Measurements from ENCODE around the gene SCUBE3. TPM values are rescaled to one million over a fixed set of nuclear protein-coding genes. Genes with fewer than 3 reads are reported as not detected.

Gene SCUBE3
- total RNA-seq, 5 donors from 2014 or later (not counting 1 experiment from before 2014, with no cell fraction given) = 0.03 to 0.14 (median 0.08) TPM; not detected in 1

DNA sequence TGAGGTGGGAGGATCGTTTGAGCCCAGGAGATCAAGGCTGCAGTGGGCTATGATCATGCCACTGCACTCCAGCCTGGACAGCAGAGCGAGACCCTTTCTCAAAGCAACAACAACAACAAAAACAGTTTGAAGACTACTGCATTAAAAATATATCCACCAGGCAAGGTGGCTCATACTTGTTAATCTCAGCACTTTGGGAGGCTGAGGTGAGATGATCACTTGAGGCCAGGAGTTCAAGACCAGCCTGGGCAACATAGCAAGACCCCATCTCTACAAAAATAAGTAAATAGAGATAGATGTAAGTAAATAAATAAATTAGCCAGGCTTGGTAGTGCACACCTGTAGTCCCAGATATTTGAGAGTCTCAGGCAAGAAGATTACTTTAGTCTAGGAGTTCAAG lies 58.2 kb downstream of the SCUBE3 start:
- Mint-ChIP-seq H3K4me1 (peaks cover 19 to 25% (median 24%) of the 10 kb centered on the region in 3 donors), H3K36me3 (peaks cover 3% of the 10 kb centered on the region), H3K27ac (no peak overlapping the region), H3K4me3 (no peak overlapping the region), H3K9me3 (no peaks in the 10 kb centered on the region), H3K27me3 (no peaks in the 10 kb centered on the region)
- POLR2A ChIA-PET = no interaction called here
- no peak overlapping the region for H3K27ac ChIP-seq (ENCODE audit: low read length)
- no peaks in the 10 kb centered on the region for H3K9me3 ChIP-seq
- CTCF ChIA-PET = no interaction called here
- no peak for ATAC-seq (replicated peaks in 1 of 4)
- DNase-seq = no peak
- 100% methylated on average over 1 of the region's 2 CpGs for WGBS (ENCODE audit: insufficient coverage)
- H3K36me3 ChIP-seq (ENCODE audit: control insufficient read depth in 2 of 2, extremely low read depth in 1 of 2, insufficient read depth in 1 of 2, low read length in 1 of 2) = no peaks in the 10 kb centered on the region
- no peak overlapping the region for H3K4me3 ChIP-seq (ENCODE audit: control insufficient read depth in 1 of 2, extremely low read depth in 1 of 2, low read length in 1 of 2)
- H3K4me1 ChIP-seq (ENCODE audit: control insufficient read depth in 1 of 2, extremely low read depth in 1 of 2, insufficient read depth in 2 of 2, low read length in 2 of 2) = no peaks in the 10 kb centered on the region
- H3K27me3 ChIP-seq (replicated peaks in 1 of 2; ENCODE audit: control insufficient read depth in 2 of 2, extremely low read depth in 1 of 2, insufficient read depth in 2 of 2, low read length in 1 of 2) = no peaks in the 10 kb centered on the region

DNA sequence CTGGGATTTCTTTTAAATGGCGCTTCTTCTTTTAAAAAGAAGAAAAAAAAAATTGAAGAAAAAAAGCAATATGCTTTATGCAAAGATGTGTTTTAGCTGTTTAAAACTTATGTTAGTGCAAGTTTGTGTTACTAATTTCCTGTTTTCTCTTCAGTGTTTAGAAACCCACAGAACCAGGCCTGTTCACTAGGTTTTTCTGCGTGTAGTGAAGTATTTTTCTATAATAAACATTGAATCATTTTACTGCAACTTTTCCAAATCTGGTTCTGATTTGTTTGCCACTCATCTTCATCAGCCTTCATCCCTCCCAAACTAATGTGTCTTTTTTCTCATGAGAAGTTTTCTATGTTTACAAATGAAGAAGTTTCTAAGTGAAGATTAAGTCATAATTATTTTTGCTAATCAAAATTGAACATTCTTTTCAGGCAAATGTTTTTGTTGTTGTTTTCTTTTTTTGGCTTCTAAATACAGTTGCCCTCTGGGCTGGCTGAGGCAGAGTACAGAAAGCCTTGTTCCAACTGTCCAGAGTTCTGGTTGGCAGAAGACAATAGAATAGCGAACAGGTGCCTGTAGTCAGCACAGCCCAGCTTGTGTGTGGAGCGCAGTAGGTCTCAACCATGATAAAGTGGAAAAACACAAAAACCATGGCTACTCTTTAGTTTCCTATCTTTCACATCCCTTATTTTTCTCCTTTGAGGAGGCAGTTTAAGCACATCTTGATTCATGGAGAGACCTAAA lies 60.2 kb downstream of the SCUBE3 start:
- H3K4me3 Mint-ChIP-seq = no peak overlapping the region
- CTCF ChIA-PET = no interaction called here
- Histone ChIP-seq H3K9me3 (no peaks in the 10 kb centered on the region), H3K27ac (ENCODE audit: low read length) (no peak overlapping the region), H3K27me3 (replicated peaks in 1 of 2; ENCODE audit: control insufficient read depth in 2 of 2, extremely low read depth in 1 of 2, insufficient read depth in 2 of 2, low read length in 1 of 2) (no peaks in the 10 kb centered on the region), H3K4me3 (ENCODE audit: control insufficient read depth in 1 of 2, extremely low read depth in 1 of 2, low read length in 1 of 2) (no peak overlapping the region), H3K4me1 (ENCODE audit: control insufficient read depth in 1 of 2, extremely low read depth in 1 of 2, insufficient read depth in 2 of 2, low read length in 2 of 2) (no peaks in the 10 kb centered on the region), H3K36me3 (ENCODE audit: control insufficient read depth in 2 of 2, extremely low read depth in 1 of 2, insufficient read depth in 1 of 2, low read length in 1 of 2) (no peaks in the 10 kb centered on the region)
- no peaks in the 10 kb centered on the region for H3K27me3 Mint-ChIP-seq
- H3K27ac Mint-ChIP-seq = peak overlapping the region in 1 of 2 donors; percentile 16
- no peaks in the 10 kb centered on the region for H3K36me3 Mint-ChIP-seq
- H3K4me1 Mint-ChIP-seq = peaks cover 6 to 23% (median 16%) of the 10 kb centered on the region in 3 donors
- POLR2A ChIA-PET = no interaction called here
- no peak for DNase-seq
- no peak for ATAC-seq (replicated peaks in 1 of 4)
- no peaks in the 10 kb centered on the region for H3K9me3 Mint-ChIP-seq
- no CpG with 5 or more reads among the region's 4 CpGs for WGBS (ENCODE audit: insufficient coverage)

DNA sequence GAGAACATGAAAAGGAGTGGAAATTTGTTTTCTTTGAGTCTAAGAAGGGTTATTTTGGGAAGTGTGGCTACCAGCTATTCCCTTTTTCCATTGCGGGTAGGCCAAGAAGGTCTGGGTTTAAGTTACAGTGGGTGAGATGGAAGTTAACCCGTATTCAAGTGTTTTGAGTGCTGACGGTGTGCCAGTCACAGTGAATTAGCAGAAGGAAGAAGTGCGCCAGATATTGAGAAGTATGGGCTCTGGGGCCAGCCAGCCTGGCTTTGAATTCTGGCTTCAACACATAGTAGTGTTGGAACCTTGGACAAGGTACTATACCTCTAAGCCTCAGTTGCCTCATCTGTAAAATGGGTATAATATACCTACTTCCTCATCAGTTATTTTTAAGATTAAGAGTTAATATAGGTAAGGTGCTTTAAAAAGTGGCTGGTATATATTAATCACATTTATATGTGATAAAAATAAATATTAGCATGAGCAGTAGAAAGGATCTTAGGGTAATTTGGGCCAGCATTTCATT lies 62.0 kb downstream of the SCUBE3 start:
- Histone ChIP-seq H3K36me3 (ENCODE audit: control insufficient read depth in 2 of 2, extremely low read depth in 1 of 2, insufficient read depth in 1 of 2, low read length in 1 of 2) (no peaks in the 10 kb centered on the region), H3K27me3 (replicated peaks in 1 of 2; ENCODE audit: control insufficient read depth in 2 of 2, extremely low read depth in 1 of 2, insufficient read depth in 2 of 2, low read length in 1 of 2) (no peaks in the 10 kb centered on the region), H3K27ac (ENCODE audit: low read length) (no peak overlapping the region), H3K9me3 (no peaks in the 10 kb centered on the region), H3K4me1 (ENCODE audit: control insufficient read depth in 1 of 2, extremely low read depth in 1 of 2, insufficient read depth in 2 of 2, low read length in 2 of 2) (no peaks in the 10 kb centered on the region), H3K4me3 (ENCODE audit: control insufficient read depth in 1 of 2, extremely low read depth in 1 of 2, low read length in 1 of 2) (no peak overlapping the region)
- no peak overlapping the region for H3K4me3 Mint-ChIP-seq
- DNase-seq (no peak), ATAC-seq (replicated peaks in 1 of 4) (no peak)
- POLR2A ChIA-PET = interaction anchor here (0.6 to 0.7 kb wide), 2 partner anchors 18 to 776 kb away, joined by 3 to 4 read pairs; no protein-coding TSS in a partner anchor
- no peaks in the 10 kb centered on the region for H3K9me3 Mint-ChIP-seq
- 88% methylated on average over 3 of the region's 4 CpGs for WGBS (ENCODE audit: insufficient coverage)
- peaks cover 6 to 19% (median 11%) of the 10 kb centered on the region in 3 donors for H3K4me1 Mint-ChIP-seq
- no peak overlapping the region for H3K27ac Mint-ChIP-seq
- peaks cover 3% of the 10 kb centered on the region for H3K36me3 Mint-ChIP-seq
- CTCF ChIA-PET = no interaction called here
- H3K27me3 Mint-ChIP-seq = no peaks in the 10 kb centered on the region

DNA sequence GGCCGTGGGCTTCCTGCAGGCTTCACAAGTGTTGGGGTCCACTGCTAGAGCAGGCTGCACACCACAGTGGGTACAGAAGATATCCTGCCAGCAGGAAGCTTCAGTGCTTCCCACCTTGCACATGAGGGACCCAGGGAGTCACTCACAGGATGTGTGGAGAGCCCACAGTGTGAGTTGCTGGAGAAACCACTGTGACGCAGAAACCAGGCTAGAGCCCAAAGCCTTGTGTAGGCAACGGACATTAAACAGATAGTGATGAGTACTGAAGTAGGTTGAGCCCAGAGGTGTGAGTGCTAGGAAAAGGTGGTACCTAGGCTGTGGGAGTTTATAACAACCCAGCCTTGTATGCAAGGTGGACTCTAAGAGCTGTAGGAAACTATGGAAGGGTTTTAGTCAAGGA lies 65.0 kb downstream of the SCUBE3 start:
- no peaks in the 10 kb centered on the region for H3K27me3 ChIP-seq (replicated peaks in 1 of 2; ENCODE audit: control insufficient read depth in 2 of 2, extremely low read depth in 1 of 2, insufficient read depth in 2 of 2, low read length in 1 of 2)
- 92% methylated on average over 3 of the region's 3 CpGs for WGBS (ENCODE audit: insufficient coverage)
- H3K9me3 ChIP-seq = no peaks in the 10 kb centered on the region
- ChIA-PET POLR2A (no interaction called here), CTCF (no interaction called here)
- ATAC-seq (replicated peaks in 1 of 4) (no peak), DNase-seq (no peak)
- H3K27me3 Mint-ChIP-seq = no peaks in the 10 kb centered on the region
- no peak overlapping the region for H3K4me3 Mint-ChIP-seq
- H3K4me1 ChIP-seq (ENCODE audit: control insufficient read depth in 1 of 2, extremely low read depth in 1 of 2, insufficient read depth in 2 of 2, low read length in 2 of 2) = no peaks in the 10 kb centered on the region
- H3K9me3 Mint-ChIP-seq = no peaks in the 10 kb centered on the region
- H3K27ac Mint-ChIP-seq = no peak overlapping the region
- peaks cover 27% of the 10 kb centered on the region for H3K36me3 Mint-ChIP-seq
- peaks cover 6 to 19% (median 11%) of the 10 kb centered on the region in 3 donors for H3K4me1 Mint-ChIP-seq
- H3K4me3 ChIP-seq (ENCODE audit: control insufficient read depth in 1 of 2, extremely low read depth in 1 of 2, low read length in 1 of 2) = no peak overlapping the region
- peaks cover 3 to 28% of the 10 kb centered on the region in 2 donors for H3K36me3 ChIP-seq (ENCODE audit: control insufficient read depth in 2 of 2, extremely low read depth in 1 of 2, insufficient read depth in 1 of 2, low read length in 1 of 2)
- no peak overlapping the region for H3K27ac ChIP-seq (ENCODE audit: low read length)

DNA sequence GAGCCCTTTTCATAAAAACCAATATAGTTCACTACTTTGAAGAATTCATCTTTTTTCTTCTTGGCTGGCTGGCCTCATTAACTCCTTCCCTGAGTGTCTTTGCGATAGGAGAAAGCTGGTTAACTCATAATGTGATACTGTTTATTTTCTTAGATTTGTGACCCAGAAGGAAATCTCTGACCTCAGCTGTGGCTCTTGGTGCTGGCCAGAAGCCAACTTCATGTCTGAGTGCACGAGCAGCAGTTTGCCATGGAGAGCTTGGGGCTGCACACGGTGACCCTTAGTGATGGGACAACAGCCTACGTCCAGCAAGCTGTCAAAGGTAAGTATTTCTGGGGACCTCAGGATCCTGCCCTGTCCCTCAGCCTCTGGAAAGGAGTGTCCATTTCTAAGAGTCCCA lies 67.1 kb downstream of the SCUBE3 start:
- Histone ChIP-seq H3K27ac (ENCODE audit: low read length) (no peak overlapping the region), H3K4me1 (ENCODE audit: control insufficient read depth in 1 of 2, extremely low read depth in 1 of 2, insufficient read depth in 2 of 2, low read length in 2 of 2) (no peaks in the 10 kb centered on the region), H3K27me3 (replicated peaks in 1 of 2; ENCODE audit: control insufficient read depth in 2 of 2, extremely low read depth in 1 of 2, insufficient read depth in 2 of 2, low read length in 1 of 2) (no peaks in the 10 kb centered on the region), H3K9me3 (no peaks in the 10 kb centered on the region), H3K36me3 (ENCODE audit: control insufficient read depth in 2 of 2, extremely low read depth in 1 of 2, insufficient read depth in 1 of 2, low read length in 1 of 2) (peaks cover 6 to 47% of the 10 kb centered on the region in 2 donors), H3K4me3 (ENCODE audit: control insufficient read depth in 1 of 2, extremely low read depth in 1 of 2, low read length in 1 of 2) (no peak overlapping the region)
- 81% methylated on average over 3 of the region's 4 CpGs for WGBS (ENCODE audit: insufficient coverage)
- H3K27ac Mint-ChIP-seq = no peak overlapping the region
- H3K9me3 Mint-ChIP-seq = no peaks in the 10 kb centered on the region
- ChIA-PET CTCF (no interaction called here), POLR2A (no interaction called here)
- H3K27me3 Mint-ChIP-seq = no peaks in the 10 kb centered on the region
- ATAC-seq (replicated peaks in 1 of 4) (no peak), DNase-seq (no peak)
- peaks cover 0 to 9% (median 3%) of the 10 kb centered on the region in 3 donors for H3K4me1 Mint-ChIP-seq
- no peak overlapping the region for H3K4me3 Mint-ChIP-seq
- peaks cover 36% of the 10 kb centered on the region for H3K36me3 Mint-ChIP-seq

DNA sequence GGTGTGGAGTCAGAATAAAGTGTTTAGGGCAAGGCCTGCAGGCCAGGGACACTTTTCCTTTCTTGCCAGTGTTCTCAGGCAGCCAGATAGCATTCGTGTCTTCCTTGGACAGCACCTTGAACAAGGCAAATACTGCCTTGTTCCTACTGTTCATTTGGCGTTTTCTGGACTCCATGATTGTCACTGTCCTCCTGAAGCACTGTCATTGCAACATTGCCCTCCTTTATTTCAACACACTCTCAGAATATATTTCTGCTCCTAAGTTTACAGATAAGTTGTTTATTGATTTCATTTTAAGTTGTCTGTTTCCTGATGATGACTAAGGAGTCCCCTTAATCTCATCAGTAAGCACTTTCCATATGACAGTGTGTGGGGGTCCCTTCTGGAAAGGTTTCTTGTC lies 68.7 kb downstream of the SCUBE3 start:
- Mint-ChIP-seq H3K27ac (no peak overlapping the region), H3K36me3 (peaks cover 50% of the 10 kb centered on the region), H3K27me3 (no peaks in the 10 kb centered on the region), H3K9me3 (no peaks in the 10 kb centered on the region), H3K4me1 (peaks cover 0 to 6% (median 3%) of the 10 kb centered on the region in 3 donors), H3K4me3 (no peak overlapping the region)
- CTCF ChIA-PET = no interaction called here
- DNase-seq = no peak
- H3K27me3 ChIP-seq (replicated peaks in 1 of 2; ENCODE audit: control insufficient read depth in 2 of 2, extremely low read depth in 1 of 2, insufficient read depth in 2 of 2, low read length in 1 of 2) = no peaks in the 10 kb centered on the region
- H3K36me3 ChIP-seq (ENCODE audit: control insufficient read depth in 2 of 2, extremely low read depth in 1 of 2, insufficient read depth in 1 of 2, low read length in 1 of 2) = peaks cover 6 to 63% of the 10 kb centered on the region in 2 donors
- 95% methylated on average over 2 of the region's 2 CpGs for WGBS (ENCODE audit: insufficient coverage)
- H3K4me1 ChIP-seq (ENCODE audit: control insufficient read depth in 1 of 2, extremely low read depth in 1 of 2, insufficient read depth in 2 of 2, low read length in 2 of 2) = no peaks in the 10 kb centered on the region
- H3K27ac ChIP-seq (ENCODE audit: low read length) = no peak overlapping the region
- no peak for ATAC-seq (replicated peaks in 1 of 4)
- H3K9me3 ChIP-seq = no peaks in the 10 kb centered on the region
- no peak overlapping the region for H3K4me3 ChIP-seq (ENCODE audit: control insufficient read depth in 1 of 2, extremely low read depth in 1 of 2, low read length in 1 of 2)
- POLR2A ChIA-PET = no interaction called here
